ENCODE results near the gene TSSK2.

TSSK2 gene

DNA sequence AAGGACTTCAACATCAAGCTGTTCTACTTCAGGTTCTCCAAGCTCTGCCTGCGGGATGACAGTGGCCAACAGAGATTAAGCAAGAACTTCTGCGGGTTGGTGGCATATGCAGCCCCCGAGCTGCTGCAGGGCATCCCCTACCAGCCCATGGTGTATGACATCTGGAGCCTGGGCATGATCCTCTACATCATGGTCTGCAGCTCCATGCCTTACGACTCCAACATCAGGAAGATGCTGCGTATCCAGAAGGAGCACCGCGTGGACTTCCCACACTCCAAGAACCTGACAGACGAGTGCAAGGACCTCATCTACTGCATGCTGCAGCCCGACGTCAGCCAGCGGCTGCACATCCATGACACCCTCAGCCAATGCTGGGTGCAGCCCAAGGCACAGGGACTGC lies 6.1 kb upstream of the TSSK2 start:
- DNase-seq (ENCODE audit: low read depth): no peak

DNA sequence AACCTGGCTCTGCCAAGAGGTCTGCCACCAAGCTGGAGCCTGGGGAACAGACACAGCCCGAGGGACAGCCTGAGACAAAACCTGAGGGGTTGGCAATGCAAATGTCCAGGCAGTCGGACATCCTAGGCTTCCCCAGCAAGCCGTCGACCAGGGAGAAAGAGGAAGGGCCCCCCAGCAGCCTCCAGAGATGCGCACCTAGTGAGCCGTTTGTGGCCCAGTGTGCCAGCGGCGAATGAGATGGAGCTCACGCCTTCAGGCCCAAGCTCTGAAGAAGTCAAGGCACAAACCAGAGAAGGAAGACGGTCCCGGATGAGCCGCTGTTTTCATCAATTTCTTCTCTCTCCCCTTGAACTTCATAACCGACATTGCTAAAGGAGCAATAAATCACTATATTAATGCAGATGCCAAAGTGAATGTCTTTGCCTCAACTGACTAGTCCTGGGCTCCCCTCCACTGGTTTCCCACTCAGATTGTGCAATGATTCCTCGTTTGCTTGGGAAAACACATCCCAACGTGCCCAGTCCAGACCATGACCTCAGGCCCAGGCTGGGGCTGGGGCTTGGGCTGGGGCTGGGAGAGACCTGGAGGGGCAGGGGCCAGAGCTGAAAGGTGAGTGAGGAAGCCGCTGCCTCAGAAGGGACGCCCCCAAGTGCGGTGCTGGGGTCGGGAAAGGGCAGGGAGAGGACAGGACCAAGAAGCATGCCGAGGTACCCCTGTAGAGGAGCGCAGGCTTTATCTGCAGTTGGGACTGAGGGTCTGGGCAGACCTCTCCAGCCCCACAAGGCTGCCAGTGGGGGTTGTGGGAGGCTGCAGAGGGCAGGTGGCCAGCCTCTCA lies 5.4 kb upstream of the TSSK2 start:
- no peak for DNase-seq (ENCODE audit: low read depth)

DNA sequence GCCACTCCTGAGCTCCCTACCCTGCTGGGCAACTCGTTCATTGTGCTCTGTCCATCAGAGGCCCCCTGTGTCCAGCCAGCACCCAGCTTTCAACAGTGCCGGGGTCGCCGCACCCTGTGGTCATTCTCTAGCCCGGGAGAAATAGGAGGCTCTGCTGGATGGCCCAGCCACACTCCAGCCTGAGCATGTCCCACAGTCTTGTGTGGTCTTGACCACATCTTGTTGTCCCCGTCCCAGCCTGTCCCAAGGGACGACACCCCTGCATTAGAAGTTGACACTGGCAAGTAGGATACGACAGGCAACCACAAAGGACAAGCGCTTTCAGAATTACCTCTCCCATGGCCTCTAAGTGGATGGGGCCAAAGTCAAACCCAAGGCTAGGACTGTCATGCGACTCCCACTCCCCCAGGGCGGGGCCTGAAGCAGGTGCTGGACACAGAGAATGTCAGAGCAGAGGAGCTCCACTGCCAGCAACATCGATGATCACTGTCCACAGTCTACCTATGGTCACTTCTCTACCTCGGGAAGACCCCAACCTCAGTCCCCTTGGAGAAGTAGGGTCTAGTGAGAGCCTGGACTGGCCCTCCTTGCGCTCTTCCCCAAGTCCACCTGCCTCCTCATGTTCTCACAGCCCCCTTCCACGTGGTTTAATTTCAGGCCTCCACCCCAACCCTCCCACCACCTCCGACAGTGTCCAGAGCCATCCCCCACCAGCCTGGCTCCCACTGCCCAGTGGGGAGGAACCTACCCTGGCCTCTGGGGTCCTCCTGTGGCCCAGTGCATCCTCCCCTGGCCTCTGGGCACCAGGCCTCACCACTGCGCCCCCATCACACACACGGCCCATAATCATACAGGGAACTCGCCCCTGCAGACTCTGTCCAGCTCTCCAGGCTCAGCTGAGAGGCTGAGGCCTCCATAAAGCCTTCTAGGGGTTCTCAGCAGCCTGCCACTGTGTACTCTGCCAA lies 4.5 kb upstream of the TSSK2 start:
- DNase-seq (ENCODE audit: low read depth): no peak

DNA sequence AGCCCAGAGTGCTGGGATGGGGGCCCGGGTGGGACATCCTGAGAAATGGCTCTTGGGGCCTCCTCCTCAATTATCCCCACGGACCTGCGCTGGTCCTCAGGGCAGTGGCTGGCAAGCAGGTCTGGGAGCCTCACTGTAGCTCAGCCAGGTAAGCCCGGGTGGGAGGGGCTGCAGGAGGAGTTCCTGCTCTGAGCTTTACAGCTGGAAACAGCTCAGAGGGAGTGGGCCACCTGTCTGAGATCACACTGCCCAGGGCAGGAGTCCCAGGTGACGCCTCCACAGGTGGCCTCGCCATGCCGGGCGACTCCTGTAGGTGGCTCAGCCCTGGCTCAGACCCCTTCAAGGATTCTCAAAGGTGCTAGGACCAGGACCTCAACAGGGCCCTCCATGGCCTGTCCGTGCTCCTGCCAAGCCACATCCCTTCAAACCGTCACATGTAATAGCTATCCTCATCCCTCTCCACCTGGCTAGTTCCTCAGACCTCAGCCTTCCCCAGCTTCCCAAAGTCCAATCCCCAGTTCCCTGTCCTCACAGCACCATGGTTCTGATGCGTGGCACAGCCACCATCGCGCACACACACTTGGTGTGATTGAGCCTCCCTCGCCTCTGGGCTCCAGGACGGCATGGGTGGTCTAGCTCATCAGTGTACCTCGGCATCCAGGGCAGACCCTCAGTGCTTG lies 3.6 kb upstream of the TSSK2 start:
- no peak for DNase-seq (ENCODE audit: low read depth)

DNA sequence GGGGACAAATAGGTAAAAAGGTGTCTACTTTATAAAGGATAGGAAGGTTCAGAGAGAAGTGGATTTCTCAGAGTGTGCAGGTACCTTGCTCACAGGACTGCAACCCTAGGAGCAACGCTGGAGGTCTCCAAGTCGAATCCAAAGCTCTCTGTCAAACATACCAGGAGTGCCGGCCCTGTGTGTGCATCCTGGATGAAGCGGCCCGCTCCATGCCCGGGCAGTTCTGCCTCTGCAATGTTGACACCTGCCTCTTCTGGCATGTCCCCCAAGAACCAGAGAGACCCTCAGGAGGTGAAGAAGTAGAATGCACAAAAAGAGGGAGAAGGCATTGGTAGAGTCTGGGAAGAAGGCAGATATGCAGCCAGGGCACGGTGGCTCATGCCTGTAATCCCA lies 3.1 kb upstream of the TSSK2 start:
- no peak for DNase-seq (ENCODE audit: low read depth)

DNA sequence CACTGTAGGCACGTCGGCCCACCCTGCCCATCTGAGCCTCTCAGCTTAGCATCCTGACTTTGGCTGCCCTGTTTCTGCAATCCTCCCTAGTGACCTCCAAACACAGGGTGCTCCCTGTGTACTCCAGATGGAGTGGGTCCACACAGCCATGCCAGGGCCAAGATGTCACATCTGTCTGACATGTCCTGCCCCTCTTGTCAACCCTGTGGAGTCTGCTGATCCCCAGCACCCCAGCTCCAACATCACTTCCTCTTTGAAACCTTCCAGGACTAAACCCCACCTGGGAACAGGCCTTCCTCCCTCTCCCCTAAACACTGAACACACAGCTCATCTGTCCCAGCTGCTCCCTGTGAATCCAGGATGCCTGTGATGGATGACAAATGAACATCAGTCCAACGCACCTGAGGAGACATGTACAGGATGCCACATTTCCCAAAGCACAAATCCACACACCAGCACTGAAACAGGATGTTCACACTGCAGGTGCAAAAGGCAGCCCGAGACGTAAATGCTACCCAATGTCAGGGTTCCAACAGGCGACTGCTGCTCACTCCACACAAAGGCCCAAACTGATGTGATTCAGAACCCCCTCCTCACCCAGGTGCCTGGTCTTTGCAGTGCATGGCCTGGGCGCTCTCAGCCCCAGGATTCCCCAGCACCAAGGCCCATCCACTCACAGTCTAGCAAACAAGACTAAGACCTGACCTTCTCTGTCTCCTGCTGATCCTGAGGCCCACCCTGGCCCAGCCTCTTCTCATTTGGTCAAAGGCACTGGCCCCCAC lies 2.0 kb upstream of the TSSK2 start:
- no peak for DNase-seq (ENCODE audit: low read depth)

DNA sequence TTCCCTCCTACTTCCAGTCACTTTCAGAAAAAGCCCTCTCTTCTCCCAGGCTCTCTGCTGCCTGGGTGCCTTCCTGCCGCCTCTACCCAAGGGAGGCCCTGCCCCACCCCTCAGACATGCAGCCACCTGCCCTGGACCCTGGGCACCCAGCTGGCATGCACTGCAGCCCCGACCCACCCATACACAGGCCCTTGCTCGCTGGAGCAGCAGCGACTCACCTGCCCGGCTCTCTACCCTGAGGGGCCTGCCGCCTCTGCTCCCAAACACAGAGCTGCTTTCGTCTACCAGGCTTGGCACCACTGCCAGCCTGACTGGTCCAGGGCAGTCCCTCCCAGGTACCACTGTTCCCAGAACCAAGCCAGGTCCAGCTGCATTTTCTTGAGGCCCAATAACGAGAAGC lies 1.2 kb upstream of the TSSK2 start:
- no peak for DNase-seq (ENCODE audit: low read depth)

DNA sequence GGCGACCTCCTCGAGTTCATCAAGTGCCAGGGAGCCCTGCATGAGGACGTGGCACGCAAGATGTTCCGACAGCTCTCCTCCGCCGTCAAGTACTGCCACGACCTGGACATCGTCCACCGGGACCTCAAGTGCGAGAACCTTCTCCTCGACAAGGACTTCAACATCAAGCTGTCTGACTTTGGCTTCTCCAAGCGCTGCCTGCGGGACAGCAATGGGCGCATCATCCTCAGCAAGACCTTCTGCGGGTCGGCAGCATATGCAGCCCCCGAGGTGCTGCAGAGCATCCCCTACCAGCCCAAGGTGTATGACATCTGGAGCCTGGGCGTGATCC lies 542 bp downstream of the TSSK2 start:
- no peak for DNase-seq (ENCODE audit: low read depth)

DNA sequence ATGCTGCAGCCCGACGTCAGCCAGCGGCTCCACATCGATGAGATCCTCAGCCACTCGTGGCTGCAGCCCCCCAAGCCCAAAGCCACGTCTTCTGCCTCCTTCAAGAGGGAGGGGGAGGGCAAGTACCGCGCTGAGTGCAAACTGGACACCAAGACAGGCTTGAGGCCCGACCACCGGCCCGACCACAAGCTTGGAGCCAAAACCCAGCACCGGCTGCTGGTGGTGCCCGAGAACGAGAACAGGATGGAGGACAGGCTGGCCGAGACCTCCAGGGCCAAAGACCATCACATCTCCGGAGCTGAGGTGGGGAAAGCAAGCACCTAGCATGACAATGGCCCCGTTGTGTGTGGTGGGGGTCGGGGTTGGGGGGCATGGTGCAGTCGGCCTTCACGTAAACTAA lies 1.0 kb downstream of the TSSK2 start:
- no peak for DNase-seq (ENCODE audit: low read depth)

DNA sequence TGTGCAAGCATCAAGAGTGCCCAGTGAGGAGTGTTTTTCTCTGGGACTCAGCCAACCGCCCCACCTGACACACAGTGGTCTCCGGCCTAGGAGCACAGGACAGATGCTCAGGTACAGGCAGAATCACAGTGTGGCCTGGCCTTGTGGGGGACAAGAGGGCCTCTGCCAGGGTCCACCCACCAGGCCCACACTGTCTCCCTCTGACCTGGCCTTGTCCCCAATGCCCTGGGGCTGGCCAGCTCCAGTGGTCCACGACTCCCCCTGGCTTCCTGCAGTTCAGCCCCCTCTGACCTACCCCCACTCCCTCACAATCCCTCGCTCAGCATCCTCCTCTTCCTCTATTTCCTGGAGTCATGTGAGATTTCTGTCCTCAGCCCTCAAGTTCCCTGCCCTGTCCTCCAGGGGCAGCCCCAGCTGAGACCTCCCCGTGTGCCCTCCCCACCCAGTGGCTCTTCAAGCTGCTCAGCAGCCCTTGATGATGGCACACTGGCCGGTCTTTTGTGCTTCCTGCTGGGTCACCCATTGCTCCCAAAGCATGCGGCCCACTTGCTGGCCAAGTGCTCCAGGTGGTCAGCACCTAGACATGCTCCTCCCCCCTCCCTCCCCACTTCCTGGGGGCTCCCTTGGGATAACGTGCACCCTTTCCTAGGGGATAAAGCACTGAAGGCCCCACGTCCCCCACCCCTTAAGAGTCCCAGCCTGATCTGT lies 1.7 kb downstream of the TSSK2 start:
- no peak for DNase-seq (ENCODE audit: low read depth)

DNA sequence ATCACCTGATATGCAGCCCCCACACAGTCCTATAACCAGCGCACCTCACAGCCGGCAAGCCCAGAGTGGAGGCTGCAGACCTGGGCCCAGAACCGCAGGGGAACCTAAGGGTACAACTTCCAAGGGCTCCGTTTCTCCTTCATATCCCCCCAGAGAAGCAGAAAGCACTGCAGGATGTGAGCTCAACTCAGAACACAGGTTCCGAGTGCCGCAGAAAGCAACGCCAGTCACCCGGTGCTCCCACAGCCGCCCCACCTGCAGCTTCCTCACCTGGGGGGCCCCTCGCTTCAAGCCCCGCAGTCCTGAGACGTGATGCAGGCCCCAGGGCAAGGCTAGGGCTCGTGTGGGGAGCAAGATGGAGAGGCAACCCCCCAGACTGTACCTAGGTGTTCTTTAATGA lies 2.5 kb downstream of the TSSK2 start:
- DNase-seq (ENCODE audit: low read depth): no peak

DNA sequence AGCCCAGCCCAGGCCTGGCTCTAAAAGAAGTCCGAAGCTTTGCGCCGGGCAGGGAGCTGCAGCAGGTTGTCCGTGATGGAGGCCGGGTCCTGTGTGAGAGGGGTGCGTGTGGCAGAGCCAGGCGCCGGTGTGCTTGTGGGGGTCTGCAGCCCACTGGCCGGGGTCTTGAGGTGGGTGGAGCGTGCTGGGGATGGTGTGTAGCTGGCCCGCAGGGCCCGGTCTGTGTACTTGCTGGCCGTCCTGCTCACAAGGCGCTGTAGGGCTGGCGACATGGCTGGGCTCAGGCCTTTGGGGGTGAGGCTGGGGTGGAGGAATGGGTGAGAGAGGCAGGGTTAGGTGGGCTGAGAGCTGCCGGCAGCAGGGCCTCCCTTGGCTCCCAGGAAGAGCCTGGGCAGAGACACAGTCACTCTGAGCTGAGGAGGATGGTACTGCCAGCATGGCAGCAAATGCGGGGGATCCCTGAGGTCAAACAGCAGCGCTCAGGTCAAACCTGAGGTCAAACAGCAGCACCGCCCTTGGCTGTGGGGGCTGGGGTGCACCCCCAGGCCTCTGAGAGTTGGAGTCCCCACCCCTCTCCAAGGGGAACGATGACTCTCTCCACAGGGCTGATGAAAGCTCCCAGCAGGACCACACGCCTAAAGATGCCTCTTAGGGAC lies 3.2 kb downstream of the TSSK2 start:
- no peak for DNase-seq (ENCODE audit: low read depth)

DNA sequence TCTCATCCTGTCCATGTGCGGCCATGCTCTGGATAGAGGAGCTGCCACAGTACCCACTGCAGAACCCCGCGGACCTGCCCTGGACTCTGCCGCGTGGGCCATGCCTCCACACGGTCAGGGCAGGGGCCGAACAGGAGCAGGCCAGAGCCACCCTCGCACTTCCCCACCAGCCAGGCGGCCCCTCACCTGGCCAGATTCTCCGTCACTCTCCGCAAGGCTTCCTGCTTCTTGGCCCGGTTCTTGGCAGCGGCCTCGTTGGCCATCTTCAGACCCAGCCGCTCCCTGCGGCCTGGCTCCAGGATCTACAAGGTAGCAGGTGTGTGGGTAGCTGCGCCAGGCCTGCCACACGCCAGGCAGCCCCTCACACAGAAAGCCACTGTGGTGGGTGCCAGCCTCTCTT lies 3.8 kb downstream of the TSSK2 start:
- DNase-seq (ENCODE audit: low read depth): no peak

DNA sequence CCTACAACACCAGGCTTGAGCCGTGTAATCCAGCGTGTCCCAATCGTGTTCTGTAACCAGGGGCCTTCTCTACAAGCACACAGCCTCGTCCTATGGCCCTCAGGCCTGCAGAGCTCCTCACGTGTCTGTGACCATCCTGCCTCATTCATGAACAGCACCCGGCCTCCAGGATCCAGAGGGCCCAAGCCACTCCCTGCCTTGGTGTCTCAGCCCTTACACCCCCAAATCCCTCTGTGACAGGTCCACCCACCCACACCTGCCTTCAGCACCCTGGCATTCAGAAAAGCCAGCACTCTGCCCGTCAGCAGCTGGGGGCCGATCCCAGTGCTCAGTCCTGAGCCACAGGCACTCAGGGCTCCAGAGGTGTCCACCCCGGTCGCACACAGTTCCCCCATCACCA lies 5.8 kb downstream of the TSSK2 start:
- no peak for DNase-seq (ENCODE audit: low read depth)

DNA sequence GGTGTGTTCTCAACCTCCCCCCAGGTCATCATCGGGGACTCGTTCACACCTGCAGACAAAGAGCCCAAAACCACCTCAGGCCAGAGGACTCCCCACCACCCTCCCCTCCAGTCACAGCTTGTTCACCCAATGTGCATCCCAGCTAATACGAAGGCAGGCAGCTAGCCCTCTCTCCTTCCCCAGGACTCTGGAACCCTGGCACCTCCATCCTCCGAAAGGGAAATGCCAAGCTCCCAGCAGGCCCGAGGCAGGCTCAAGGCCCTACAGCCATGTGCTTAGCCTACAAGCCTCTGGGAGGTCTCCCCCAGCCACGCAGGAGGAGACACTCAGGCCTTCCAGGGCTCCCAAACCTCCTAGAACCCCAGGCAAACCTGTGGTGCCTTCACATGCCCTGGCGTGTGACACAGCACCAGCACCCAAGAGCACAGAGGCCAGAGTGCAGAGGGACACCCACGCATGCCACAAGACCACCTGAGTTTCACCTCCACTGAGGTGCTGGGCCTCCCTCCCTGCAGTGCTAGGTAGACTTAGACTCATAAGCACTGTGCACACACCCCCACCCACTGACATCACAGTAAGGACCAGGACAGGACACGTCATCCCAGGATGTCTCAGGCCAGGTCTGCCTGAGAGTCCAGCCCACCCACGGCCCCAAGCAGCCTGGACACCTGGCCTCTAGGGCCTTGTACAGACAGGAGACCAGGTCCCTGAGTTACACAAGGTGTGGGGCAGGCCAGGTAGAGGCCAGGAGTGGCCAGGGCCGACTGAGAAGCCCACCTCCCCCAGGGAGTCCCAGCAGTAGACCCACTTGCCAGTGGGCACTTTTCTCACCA lies 6.5 kb downstream of the TSSK2 start:
- no peak for DNase-seq (ENCODE audit: low read depth)

DNA sequence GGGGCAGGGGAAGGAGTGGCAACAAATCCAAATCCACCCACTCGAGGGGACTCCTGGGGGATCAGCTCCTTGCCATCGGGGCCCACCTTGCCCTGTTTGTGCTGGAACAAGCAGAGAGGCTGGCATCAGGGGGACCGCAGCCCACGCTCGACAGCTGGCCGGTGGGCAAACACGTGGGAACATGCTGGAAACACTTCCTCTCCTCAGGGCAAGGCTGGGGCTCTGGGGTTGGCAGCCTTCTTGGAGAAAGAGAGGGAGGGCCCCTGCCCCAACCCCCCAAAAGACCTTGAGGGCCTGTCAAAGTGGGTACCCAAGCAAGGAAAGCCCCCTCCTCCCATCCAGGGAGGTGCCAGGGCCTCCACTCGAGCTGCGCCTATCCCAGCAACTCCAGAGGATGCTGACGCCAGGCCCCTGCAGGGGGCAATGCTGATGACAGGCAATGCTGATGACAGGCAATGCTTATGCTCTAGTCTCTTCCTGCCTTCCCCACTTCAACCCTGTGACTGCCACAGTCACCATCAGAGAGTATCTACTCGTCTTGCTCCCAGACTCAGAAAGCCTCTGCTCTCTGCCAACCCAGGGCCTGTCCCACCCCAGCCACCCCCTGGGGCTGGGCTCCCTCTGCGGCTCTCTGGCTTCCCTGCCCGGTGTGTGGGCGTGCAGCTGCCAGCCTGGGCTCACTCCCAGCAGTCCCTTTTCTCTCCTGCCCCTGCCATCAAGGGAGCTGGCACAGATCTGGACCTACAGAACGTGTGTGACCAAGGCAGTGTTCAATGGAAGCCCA lies 7.3 kb downstream of the TSSK2 start:
- DNase-seq (ENCODE audit: low read depth): no peak

DNA sequence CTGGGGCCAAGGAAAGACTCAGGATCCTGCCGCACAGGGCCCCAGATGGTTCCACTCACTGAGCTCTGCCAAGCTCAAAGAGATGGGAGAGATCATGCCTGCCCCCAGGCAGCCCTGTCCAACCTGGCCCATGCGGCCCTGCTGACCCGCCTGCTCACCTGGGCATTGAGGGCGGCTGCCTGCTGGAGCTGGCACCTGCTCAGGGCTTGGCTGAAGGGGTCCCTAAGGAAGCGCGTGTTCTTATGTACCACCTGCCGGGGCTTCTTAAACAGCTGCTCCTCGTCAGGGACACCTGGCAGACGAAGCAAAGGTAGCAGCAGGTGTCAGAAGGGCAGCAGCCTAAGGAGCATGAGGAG lies 7.9 kb downstream of the TSSK2 start:
- DNase-seq (ENCODE audit: low read depth): no peak

DNA sequence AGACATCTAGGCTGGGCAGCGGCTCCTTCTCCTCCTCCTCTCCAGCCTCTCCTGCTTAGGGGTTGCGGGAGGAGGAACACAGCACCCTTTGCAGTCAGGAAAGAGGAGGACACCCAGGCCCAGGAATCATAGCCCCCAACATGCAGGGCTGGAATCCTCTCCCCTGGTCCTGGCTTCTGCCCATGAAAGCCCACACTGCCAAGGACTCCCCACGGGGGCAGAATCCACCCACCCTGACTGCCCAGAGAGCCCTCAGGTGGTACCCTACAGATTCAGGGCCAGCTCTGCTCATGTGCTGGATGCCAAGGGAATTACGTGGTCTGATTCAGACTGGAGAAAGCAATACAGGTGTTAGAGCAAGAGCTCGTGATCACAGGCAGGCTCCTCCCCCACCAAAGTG lies 8.9 kb downstream of the TSSK2 start:
- DNase-seq (ENCODE audit: low read depth): no peak

DNA sequence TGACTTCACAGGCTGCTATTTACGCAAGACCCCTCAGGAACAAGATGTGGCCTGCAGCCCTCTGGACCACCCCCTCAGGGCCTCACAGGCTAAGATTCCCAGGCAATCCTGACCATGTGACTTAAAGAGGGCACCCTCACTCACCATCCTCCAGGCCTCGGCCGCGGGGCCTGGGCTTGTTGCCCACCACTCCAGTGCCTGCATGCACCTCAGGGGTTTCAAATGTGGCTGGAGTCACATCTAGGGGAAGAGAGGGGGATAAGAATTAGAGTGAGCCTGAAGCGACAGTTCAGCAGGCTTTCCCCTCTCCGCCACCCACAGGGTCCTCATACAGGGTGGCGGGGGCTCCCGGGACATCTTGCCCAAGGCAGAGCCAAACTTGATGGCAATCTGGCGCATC lies 11.3 kb downstream of the TSSK2 start:
- no peak for DNase-seq (ENCODE audit: low read depth)

All from EH (cell line).